Esophagus muscularis mucosa (tissue), 4 donors: ENCODE data around the gene ITGA2B. TPM values are rescaled to one million over a fixed set of nuclear protein-coding genes. Genes with fewer than 3 reads are reported as not detected.

Source experiments
- DNase-seq: peaks from one replicate; pipeline ENCODE4 v3.0.0-alpha.2; 2017; ENCODE audit errors: extremely low spot score
- H3K27ac ChIP-seq, 4 donors: fragments of 200-600 bp; sonication (generic); replicated peaks in 1 of 4; 1 replicate in 3 of 4; 2 replicates in 1 of 4; pipeline ENCODE4 v1.5.1; 2016 to 2019; ENCODE audit warnings: mild to moderate bottlenecking in 1 of 4
- H3K27me3 ChIP-seq, 4 donors: fragments of 200-600 bp; sonication (generic); one replicate each; pipeline versions ENCODE4 v1.5.1 to v1.6.0; 2016 to 2019
- H3K36me3 ChIP-seq, 4 donors: fragments of 200-600 bp; sonication (generic); one replicate each; pipeline ENCODE4 v1.5.1; 2016 to 2019
- H3K4me1 ChIP-seq, 4 donors: fragments of 200-600 bp; sonication (generic); one replicate each; pipeline ENCODE4 v1.5.1; 2016 to 2019
- H3K4me3 ChIP-seq, 4 donors: fragments of 200-600 bp; sonication (generic); 1 replicate in 2 of 4; 2 replicates in 2 of 4; pipeline ENCODE4 v1.5.1; 2016 to 2019; ENCODE audit warnings: mild to moderate bottlenecking in 4 of 4, moderate library complexity in 1 of 4
- H3K9me3 ChIP-seq, 4 donors: fragments of 200-600 bp; sonication (generic); 1 replicate in 3 of 4; 2 replicates in 1 of 4; pipeline ENCODE4 v1.5.1; 2016 to 2019
- CTCF ChIP-seq, 3 experiments: fragments of 200-600 bp in 2 of 3; fragments of 450-650 bp in 1 of 3; sonication (generic) in 2 of 3; IDR thresholded peaks; one replicate each; pipeline ENCODE4 v1.5.1; 2017 to 2019; ENCODE audit warnings: antibody characterized with exemption in 3 of 3, mild to moderate bottlenecking in 2 of 3, moderate library complexity in 1 of 3
- EP300 ChIP-seq: sonication (generic); formaldehyde crosslinking; IDR thresholded peaks from one replicate; pipeline ENCODE4 v1.6.1; 2017; ENCODE audit warnings: antibody characterized with exemption
- POLR2A ChIP-seq: fragments of 450-650 bp; IDR thresholded peaks from one replicate; pipeline ENCODE4 v1.6.1; 2017; ENCODE audit warnings: antibody characterized with exemption, moderate library complexity, mild to moderate bottlenecking, low read depth
- POLR2AphosphoS5 ChIP-seq, 2 donors: sonication (generic); formaldehyde crosslinking; IDR thresholded peaks; one replicate each; pipeline ENCODE4 v1.6.1; 2017; ENCODE audit warnings: antibody characterized with exemption in 2 of 2
- whole genome bisulfite sequencing: methylation state at CpG from one replicate; pipeline ENCODE4 v1.1.5; 2018; 5-methylcytosine and 5-hydroxymethylcytosine counted together
- intact Hi-C: fragments of 100-400 bp; cut with DNase I; formaldehyde crosslinking; loops from one replicate; pipeline ENCODE4 v1.15.1; 2023
- total RNA-seq, 4 donors: library from RNA; depleted of rRNA; stranded (reverse); fragments of >200 nt; gene quantifications; one replicate each; pipeline versions ENCODE4 v1.1.0 to v1.2.1, GENCODE V29; 2016

ITGA2B gene
- total RNA-seq, 4 donors from 2014 or later, result 0.42 to 1.7 (median 1.0) TPM

GRCh38 chr17:44432254-44433157, 43.1 kb upstream of the ITGA2B start:
- WGBS, result 73% methylated on average over 9 of the region's 9 CpGs
- peak overlapping the region in 3 of 4 donors; percentile 9 to 28 (median 23) for H3K27ac ChIP-seq
- H3K27me3 ChIP-seq, result no peaks in the 10 kb centered on the region
- intact Hi-C loops, result no loop called here
- DNase-seq, result no peak
- H3K4me3 ChIP-seq, result no peak overlapping the region
- no peaks in the 10 kb centered on the region for H3K9me3 ChIP-seq
- peaks cover 16 to 82% (median 49%) of the 10 kb centered on the region in 4 donors for H3K36me3 ChIP-seq
- peaks cover 0 to 19% (median 16%) of the 10 kb centered on the region in 4 donors for H3K4me1 ChIP-seq
- TF ChIP-seq POLR2AphosphoS5 (IDR thresholded peaks at IDR 0.05) (no peak), CTCF (IDR thresholded peaks at IDR 0.05) (no peak), EP300 (no peak), POLR2A (no peak)

- Histone ChIP-seq H3K36me3 (peaks cover 40 to 87% (median 56%) of the 10 kb centered on the region in 4 donors), H3K9me3 (no peaks in the 10 kb centered on the region), H3K4me1 (no peaks in the 10 kb centered on the region), H3K27me3 (no peaks in the 10 kb centered on the region), H3K4me3 (no peak overlapping the region), H3K27ac (no peak overlapping the region)
- intact Hi-C loops, result no loop called here
- WGBS, result 95% methylated on average over 3 of the region's 3 CpGs
- TF ChIP-seq POLR2A (no peak), CTCF (IDR thresholded peaks at IDR 0.05) (no peak), EP300 (no peak), POLR2AphosphoS5 (IDR thresholded peaks at IDR 0.05) (no peak)
- DNase-seq, result no peak
These were observed 35.5 kb upstream of the ITGA2B start for GRCh38 chr17:44424828-44425461.

- peak overlapping the region; percentile 13 to 52 (median 28) for H3K27ac ChIP-seq
- no peak overlapping the region for H3K4me3 ChIP-seq
- H3K27me3 ChIP-seq, result no peaks in the 10 kb centered on the region
- H3K9me3 ChIP-seq, result no peaks in the 10 kb centered on the region
- intact Hi-C loops, result loop anchor here (10.0 kb wide), 1 partner anchor 87 kb away; the partner anchor contains the start of gene GPATCH8
- peaks cover 16 to 76% (median 54%) of the 10 kb centered on the region in 4 donors for H3K36me3 ChIP-seq
- WGBS, result 63% methylated on average over 2 of the region's 2 CpGs
- peaks cover 0 to 19% (median 12%) of the 10 kb centered on the region in 4 donors for H3K4me1 ChIP-seq
- TF ChIP-seq POLR2AphosphoS5 (IDR thresholded peaks at IDR 0.05) (peak in 1 of 2 donors; percentile 38), EP300 (no peak), CTCF (IDR thresholded peaks at IDR 0.05) (no peak), POLR2A (no peak)
- DNase-seq, result no peak
These were observed 28.1 kb upstream of the ITGA2B start for GRCh38 chr17:44417553-44417952.

GRCh38 chr17:44416558-44417289, 27.3 kb upstream of the ITGA2B start:
- Histone ChIP-seq H3K27me3 (no peaks in the 10 kb centered on the region), H3K9me3 (no peaks in the 10 kb centered on the region), H3K36me3 (peaks cover 10 to 69% (median 50%) of the 10 kb centered on the region in 4 donors), H3K4me1 (peaks cover 0 to 19% (median 12%) of the 10 kb centered on the region in 4 donors), H3K27ac (peak overlapping the region; percentile 13 to 52 (median 28)), H3K4me3 (no peak overlapping the region)
- TF ChIP-seq POLR2A (no peak), CTCF (IDR thresholded peaks at IDR 0.05) (no peak), POLR2AphosphoS5 (IDR thresholded peaks at IDR 0.05) (no peak), EP300 (no peak)
- 54% methylated on average over 2 of the region's 2 CpGs for WGBS
- intact Hi-C loops, result loop anchor here (10.0 kb wide), 1 partner anchor 88 kb away; the partner anchor contains the start of gene GPATCH8
- DNase-seq, result no peak
